ENCODE measurements around the gene MUC2.

GRCh38 chr11:1073261-1073724, 1.4 kb upstream of the MUC2 start:
- TF ChIP-seq, protein P1, sequence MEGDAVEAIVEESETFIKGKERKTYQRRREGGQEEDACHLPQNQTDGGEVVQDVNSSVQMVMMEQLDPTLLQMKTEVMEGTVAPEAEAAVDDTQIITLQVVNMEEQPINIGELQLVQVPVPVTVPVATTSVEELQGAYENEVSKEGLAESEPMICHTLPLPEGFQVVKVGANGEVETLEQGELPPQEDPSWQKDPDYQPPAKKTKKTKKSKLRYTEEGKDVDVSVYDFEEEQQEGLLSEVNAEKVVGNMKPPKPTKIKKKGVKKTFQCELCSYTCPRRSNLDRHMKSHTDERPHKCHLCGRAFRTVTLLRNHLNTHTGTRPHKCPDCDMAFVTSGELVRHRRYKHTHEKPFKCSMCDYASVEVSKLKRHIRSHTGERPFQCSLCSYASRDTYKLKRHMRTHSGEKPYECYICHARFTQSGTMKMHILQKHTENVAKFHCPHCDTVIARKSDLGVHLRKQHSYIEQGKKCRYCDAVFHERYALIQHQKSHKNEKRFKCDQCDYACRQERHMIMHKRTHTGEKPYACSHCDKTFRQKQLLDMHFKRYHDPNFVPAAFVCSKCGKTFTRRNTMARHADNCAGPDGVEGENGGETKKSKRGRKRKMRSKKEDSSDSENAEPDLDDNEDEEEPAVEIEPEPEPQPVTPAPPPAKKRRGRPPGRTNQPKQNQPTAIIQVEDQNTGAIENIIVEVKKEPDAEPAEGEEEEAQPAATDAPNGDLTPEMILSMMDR (conservative IDR thresholded peaks at IDR 0.05; ENCODE audit: low read depth, low read length), result no peak
- TF ChIP-seq POLR2A (IDR thresholded peaks at IDR 0.05; ENCODE audit: low read depth, low read length) (no peak), BHLHE40 (IDR thresholded peaks at IDR 0.05; ENCODE audit: low read depth, low read length) (no peak), SMC3 (IDR thresholded peaks at IDR 0.05; ENCODE audit: low read depth, low read length) (no peak), MAFK (IDR thresholded peaks at IDR 0.05; ENCODE audit: low read depth, low read length) (no peak), CHD1 (IDR thresholded peaks at IDR 0.05; ENCODE audit: low read depth, low read length) (no peak)

Data from IMR-90 (cell line).